GM08714 (cell line): ENCODE data around the gene TSPAN9.

Experiments used
- H3K4me3 ChIP-seq: fragments of 200-500 bp; sonication (Bioruptor generic); 2 replicates; pipeline ENCODE4 v1.5.1; 2014; ENCODE audit warnings: mild to moderate bottlenecking, low read length, inconsistent platforms
- ZNF274 ChIP-seq: IDR thresholded peaks from 2 replicates; pipeline ENCODE4 v1.6.1; 2012; ENCODE audit warnings: mild to moderate bottlenecking, low read depth, low read length

TSPAN9 gene

DNA sequence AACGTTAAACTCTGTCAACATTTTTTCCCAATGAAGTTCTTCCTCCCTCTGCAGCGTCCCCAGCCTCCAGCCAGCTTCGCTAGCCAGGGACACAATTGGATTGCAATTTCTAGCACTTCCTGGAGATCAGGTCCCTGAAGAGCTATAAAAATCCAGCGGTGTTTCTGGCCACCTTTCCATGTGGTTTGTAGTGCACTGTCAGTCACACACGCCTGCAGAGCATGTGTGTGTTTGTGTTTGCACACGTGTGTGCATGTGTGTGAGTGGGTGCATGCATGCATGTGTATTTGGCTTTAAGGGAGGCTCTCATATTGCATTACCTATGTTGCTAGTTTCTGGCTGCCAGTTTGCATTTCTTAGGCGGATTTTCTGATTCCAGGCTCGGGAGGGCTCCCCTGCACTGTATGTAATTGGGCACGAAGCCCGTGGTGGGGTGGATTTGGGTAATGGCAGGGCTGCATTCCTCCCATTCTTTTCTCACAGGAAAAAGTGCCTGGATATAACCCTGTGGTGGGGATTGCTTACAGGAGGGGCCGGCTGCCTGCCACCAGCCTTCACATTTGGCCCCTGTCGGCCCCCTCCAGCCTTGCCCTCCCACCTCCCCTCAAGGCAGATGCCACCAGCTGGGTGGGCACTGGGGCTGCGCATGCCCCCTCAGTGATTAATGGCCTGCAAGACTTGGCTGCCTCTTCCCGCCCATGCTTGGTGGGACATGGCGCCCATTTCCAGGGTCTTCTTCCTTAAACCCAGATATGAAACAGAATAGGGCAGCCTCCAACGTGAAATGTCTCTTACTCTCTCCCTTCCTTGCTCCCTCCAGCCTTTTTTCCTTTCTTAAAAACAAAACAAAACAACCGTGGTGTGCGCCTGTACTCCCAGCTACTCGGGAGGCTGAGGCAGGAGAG is 74.0 kb downstream of the TSPAN9 start:
- H3K4me3 ChIP-seq: no peak overlapping the region
- no peak for TF ChIP-seq ZNF274

DNA sequence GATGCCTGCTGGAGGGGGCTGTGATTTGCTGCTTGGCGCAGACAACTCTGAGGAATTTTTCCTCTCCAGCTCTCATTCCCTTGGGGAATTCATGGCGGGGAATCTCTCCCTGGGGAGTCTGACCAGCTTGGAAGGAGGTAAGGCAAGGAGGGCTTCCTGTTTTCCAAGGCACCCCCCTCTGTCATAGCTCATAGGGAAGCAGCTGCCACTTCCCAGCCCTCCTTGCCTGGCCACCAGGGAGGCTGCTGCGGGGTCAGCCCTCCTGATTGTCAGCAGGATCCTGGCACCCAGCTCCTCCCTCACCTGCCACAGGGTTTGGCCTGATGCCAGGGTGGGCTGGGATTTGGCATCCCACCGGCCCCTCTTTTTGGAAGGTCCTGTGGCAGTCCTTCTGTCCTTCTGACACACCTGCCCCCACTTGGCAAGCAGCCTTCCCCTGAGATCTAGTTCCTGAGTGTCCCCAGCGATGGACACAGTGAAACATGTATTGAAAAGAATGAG is 74.9 kb downstream of the TSPAN9 start:
- TF ChIP-seq ZNF274: no peak
- H3K4me3 ChIP-seq: no peak overlapping the region

DNA sequence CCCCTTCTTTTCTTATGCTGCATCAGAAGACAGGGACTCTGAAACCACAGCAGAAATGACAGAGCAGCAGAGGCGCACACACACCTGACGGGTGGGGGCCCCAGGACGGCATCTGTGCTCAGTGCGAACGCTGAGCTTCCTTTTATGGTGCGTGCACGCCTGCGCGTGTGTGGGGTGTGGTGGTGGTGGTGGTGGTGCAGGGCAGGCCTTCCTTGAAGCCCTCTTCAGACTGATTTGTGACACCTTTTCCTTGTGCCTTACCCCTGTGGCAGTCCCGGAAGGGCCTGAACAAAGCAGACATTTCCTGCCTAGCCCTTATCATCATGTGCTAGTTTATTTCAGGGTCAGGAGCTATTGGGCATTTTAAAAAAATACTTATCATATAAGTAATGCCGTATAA is 75.7 kb downstream of the TSPAN9 start:
- no peak for TF ChIP-seq ZNF274
- H3K4me3 ChIP-seq: no peak overlapping the region

DNA sequence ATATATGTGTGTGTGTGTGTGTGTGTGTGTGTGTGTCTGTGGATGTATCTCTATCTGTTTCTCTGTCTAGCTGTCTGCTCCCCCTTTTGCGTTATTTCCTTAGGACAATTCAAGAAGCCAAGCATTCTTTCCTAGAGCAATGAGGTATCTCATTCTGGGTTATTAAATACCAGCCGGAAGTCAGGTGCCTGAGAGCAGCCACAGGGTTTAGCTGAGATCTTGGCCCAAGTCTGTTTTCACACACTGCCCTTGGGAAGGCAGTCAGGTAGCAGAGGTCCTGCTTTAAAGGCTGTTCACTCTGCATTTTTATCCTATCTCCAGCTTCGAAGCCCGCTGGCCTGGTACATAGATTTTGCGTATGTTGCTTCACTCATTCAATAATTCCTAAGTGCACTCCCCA is 76.8 kb downstream of the TSPAN9 start:
- TF ChIP-seq ZNF274: no peak
- no peak overlapping the region for H3K4me3 ChIP-seq

DNA sequence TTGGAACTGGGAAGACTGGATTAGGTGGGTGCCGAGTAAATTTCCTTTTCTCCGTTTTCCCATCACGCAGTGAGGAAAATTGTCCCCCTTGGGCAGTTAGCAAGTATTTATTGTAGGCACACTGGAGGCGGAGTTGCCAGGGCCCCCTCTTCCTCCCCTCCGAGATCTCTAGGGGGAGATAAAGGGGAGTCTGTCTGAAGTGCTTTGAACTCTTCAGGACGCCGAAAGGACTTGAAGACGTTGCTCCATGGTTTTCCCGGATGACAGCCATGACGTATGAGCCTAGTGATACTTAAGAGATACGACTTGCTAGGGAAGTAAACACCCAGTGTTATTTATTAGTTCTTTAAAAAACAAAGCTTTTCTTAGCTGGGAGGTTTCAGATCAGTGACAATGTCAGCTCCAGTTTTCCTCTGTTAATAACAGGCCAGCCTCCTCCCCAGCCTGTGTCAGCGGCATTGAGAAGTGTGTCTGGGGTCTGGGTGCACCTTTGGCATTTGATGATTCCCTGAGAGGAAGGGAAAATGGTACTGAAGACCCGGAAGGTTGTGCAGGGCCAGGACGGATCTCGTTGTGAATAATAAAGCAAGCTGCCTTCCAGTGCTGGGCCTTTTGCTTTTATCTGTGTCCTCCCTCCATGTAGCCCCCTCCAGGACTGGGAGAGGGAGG is 78.7 kb downstream of the TSPAN9 start:
- H3K4me3 ChIP-seq: no peak overlapping the region
- no peak for TF ChIP-seq ZNF274

DNA sequence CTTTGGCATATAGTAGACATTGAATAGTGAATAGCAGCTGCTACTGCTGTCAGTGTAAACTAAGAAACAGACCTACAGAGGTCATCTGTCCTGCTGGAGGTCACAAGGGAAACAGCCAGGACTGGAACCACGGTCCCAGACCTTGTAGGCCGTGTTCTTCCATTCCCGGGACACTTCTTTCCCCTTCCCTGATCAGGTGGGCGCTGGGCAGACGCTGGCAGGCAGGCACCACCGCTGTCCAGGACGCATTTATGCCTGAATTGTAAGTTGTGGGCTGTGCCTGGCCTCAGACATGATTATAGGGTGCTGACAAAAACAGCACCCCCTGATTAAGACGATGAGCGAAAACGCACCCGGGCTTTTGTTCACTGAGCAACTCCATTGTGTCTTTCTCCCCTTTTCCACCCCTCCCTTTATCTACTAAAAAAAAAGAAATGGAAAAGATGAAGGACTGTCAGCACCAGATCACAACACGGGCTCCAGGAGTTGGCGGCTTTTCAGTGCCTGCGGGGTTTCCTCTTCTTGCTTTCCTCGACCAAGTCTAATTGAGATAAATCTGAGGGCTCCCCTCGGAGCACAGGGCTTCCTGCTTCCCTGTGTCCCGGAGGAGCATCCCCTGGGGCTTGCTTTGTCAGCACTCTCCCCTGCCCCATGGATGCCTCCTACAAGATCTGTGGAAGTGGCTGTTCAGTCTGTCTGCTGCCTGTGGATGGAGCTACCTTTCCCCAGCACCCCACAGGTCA is 80.6 kb downstream of the TSPAN9 start:
- no peak for TF ChIP-seq ZNF274
- no peak overlapping the region for H3K4me3 ChIP-seq

DNA sequence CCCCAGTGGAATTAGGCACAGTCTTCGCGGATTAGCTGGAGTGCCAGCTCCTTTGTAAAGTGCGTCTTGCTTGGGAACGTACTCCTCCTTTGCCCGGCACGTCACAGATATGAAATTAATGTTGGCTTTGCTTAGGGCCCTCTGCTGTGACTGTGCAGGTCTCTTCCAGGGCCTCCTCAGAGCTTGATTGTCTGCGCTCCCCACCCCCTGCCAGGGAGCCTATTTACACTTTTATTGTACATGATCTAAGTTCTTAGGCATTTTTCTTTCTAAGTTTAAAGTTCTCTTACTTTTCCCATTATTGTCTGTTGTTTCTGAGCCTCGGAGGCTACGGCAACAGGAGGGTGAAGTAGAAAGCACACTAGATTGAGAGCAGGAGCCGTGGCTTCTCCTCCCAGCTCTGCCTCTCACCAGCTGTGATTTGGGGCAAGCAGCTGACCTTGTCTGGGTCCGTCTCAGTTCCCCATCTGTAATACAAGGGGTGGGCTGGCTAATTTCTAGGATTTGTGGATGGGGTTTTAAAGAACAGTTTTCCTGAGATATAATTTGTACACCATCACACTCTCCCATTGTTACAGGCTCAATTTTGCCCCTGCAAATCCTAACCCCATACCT is 81.8 kb downstream of the TSPAN9 start:
- H3K4me3 ChIP-seq: no peak overlapping the region

DNA sequence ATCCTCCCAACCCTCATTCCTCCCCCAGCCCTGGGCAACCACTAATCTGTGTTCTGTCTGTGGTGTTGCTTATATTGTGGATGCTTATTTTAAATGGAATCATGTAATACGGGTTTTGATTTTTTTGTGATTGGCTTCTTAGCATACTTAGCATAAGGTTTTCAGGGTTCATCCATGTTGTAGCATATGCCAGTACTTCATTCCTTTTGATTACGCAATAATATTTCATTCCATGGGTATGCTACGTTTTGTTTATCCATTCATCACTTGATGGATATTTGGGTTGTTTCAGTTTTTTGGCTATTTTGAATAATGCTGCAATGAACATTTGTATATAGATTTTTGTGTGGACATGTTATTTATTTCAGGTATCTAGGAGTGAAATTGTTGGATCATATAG is 82.9 kb downstream of the TSPAN9 start:
- no peak overlapping the region for H3K4me3 ChIP-seq
- TF ChIP-seq ZNF274: no peak

More for the DNA sequence above, 81.8 kb downstream of the TSPAN9 start:
- TF ChIP-seq ZNF274: no peak

DNA sequence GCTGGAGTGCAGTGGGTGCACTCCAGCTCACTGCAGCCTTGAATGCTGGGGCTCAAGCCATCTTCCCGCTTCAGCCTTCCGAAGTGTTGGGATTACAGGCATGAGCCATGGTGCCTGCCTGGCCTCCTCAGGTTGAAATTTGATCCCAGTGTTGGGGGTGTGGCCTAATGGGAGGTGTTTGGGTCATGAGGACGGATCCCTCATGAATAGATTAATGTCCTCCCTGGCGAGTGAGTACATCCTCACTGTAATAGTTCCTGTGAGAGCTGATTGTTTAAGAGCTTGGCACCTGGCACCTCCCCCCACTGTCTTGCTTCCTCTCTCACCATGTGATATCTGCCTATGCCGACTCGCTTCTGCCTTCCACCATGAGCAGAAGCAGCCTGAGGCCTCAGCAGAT is 84.7 kb downstream of the TSPAN9 start:
- no peak for TF ChIP-seq ZNF274

DNA sequence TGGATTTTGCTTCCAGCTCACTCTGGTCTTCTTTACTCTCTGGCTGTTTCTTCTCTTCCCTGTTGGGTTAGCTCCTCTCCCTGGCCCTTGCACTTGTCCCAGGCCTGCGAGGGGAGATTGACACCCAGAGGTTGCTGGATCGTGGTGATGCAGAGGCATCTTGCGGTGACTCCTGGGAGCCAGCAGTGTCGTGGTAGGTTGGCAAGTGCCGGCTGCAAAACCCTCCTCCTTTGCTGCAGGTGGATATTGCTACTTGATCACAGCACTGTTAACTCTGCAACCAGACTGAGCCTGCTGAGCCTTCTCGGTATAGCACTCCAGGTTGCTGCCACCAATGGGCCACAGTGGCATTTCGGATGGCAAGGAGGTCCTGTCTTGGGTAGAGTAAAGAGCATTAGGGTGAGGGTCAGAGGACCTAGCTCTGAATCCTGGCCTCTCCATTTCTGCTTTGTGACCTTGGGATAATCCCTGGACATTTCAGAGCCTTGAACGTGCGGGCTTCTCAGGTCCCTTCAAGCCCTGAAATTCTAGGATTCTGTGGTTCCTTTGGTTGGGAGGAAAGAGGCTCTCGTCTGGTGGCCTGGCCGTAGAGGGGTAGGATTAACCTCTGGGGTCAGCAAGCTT is 87.4 kb downstream of the TSPAN9 start:
- H3K4me3 ChIP-seq: no peak overlapping the region
- no peak for TF ChIP-seq ZNF274

More for the DNA sequence above, 84.7 kb downstream of the TSPAN9 start:
- no peak overlapping the region for H3K4me3 ChIP-seq

DNA sequence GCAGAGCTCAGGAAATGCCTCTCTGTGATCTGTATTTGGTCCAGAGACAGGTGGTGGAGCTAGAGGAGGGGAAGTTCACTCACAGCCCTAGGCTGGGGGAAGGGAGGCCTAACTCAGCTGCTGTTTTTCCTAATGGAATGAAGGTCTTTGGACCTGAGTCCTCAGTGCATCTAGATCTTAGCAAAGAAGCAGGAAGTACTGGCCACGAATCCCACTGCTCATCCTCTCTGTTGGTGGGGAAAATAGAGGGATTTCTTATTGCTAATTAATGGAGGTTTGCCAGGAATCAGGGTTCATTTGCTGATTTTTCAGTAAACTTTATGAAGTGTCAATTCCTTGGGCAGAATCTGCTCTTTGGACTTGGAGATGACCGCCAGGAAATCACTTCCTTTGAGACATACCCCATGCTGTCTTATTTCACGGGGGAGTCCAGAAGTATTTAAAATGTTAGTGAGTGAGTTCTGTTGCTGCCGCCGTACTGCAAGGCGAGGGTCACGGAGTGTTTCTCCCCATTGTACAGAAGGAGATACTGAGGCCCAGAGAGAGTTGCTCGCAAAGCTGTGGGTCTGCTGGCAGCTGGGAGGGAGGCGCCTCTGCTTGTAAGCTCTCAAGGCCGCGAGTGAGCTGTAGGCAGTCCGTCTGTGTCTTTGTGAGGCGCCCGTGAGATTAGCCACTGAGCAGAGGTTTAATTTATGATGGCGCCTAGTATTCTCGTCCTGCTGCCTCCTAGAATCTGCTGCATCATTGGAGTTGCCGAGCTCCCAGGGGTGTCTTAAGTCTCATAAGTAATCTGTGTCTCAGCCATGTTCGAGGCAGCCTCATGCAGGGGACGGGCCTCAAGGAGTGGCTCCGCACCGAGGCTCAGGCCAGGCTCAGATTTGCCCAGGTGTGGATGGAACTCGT is 88.2 kb downstream of the TSPAN9 start:
- TF ChIP-seq ZNF274: no peak
- no peak overlapping the region for H3K4me3 ChIP-seq

DNA sequence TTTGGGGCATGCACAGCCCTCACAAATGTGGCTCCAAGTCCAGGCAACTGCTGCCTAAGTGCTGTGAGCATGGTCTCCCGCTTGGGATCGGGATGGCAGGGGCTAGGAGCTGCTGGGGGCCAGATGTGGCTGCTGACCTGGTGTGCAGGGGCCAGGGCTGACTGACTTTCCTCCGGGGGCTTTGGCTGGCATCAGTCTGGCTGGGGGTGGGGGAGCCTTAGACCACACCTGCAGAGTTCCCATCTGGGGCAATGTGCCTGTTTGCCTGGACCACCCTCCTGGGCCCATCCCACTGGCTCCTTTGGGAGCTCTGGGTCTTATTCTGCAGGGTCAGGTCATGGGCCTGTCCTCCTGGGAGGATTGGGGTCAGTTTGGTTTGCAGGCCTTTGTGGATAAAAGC is 90.5 kb downstream of the TSPAN9 start:
- TF ChIP-seq ZNF274: no peak
- no peak overlapping the region for H3K4me3 ChIP-seq
